ENCODE data around the gene RAB11FIP4.

DNA sequence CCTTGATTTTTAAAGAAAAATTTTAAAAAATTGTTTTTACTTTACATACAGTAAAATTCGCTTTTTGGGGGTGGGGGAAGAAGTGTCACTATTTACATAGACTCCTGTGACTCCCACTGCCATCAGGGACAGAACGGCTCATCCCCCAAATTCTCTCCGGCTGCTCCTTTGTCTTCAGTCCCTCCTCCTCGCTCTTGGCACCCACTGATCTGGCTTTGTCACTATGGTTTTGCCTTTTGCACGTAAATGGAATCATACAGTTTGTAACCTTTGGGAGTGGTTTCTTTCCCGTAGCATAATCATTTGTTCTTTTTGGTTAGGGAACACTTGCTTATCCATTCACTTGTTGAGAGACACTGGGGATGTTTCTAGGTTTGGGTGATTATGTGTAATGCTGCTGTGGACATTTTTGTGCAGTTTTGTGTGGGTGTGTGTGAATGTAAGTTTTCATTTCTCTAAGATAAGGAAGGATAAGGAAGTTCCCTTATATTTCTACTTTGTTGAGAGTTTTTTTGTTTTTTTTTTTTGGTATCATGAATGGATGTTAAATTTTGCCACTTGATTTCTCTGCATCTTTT lies 27.4 kb downstream of the RAB11FIP4 start:
- TF ChIP-seq, protein P1, sequence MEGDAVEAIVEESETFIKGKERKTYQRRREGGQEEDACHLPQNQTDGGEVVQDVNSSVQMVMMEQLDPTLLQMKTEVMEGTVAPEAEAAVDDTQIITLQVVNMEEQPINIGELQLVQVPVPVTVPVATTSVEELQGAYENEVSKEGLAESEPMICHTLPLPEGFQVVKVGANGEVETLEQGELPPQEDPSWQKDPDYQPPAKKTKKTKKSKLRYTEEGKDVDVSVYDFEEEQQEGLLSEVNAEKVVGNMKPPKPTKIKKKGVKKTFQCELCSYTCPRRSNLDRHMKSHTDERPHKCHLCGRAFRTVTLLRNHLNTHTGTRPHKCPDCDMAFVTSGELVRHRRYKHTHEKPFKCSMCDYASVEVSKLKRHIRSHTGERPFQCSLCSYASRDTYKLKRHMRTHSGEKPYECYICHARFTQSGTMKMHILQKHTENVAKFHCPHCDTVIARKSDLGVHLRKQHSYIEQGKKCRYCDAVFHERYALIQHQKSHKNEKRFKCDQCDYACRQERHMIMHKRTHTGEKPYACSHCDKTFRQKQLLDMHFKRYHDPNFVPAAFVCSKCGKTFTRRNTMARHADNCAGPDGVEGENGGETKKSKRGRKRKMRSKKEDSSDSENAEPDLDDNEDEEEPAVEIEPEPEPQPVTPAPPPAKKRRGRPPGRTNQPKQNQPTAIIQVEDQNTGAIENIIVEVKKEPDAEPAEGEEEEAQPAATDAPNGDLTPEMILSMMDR (IDR thresholded peaks at IDR 0.05 in 4 of 5, conservative IDR thresholded peaks at IDR 0.05 in 1 of 5): no peak
- TF ChIP-seq POLR2A (IDR thresholded peaks at IDR 0.05): no peak

Data from gastrocnemius medialis (tissue), 4 donors.